Measurements from ENCODE around the gene LSM5. TPM values are rescaled to one million over a fixed set of nuclear protein-coding genes. Genes with fewer than 3 reads are reported as not detected.

Gene LSM5
- total RNA-seq (10 to 100 TPM; 19.6 to 44.3 (median 35.6) TPM), polyA plus RNA-seq (100 to 1,000 TPM in 1 of 3 donors, 10 to 100 TPM in 2; 54.3 to 108 (median 70.5) TPM)
- long read RNA-seq, donor 1, transcript LSM5-208 (5 exons, 2,258 nt) = major isoform, 13 of 16 reads
- long read RNA-seq, donor 1, partial matches to known transcripts = 0 of 16 reads
- long read RNA-seq, donor 1, other reads (novel, unspliced or antisense) = 3 of 16 reads
- long read RNA-seq, donor 2, transcript LSM5-208 (5 exons, 2,258 nt) = major isoform, 27 of 31 reads
- long read RNA-seq, donor 2, partial matches to known transcripts = 0 of 31 reads
- long read RNA-seq, donor 2, other reads (novel, unspliced or antisense) = 2 of 31 reads

- H3K9me3 ChIP-seq = no peaks in the 10 kb centered on the region
- WGBS, 3 donors = 0% methylated on average over 36 to 38 of the region's 38 CpGs
- no peaks in the 10 kb centered on the region for H3K27me3 ChIP-seq (ENCODE audit: insufficient read depth in 3 of 3, low read length in 2 of 3)
- H3K36me3 ChIP-seq (ENCODE audit: insufficient read depth in 1 of 2, low read depth in 1 of 2) = peaks cover 4 to 36% of the 10 kb centered on the region in 2 donors
- DNase-seq = peak; percentile 93 to 96
- peaks cover 11% of the 10 kb centered on the region for H3K4me1 ChIP-seq
- ATAC-seq = peak; percentile 87 to 93 (median 89)
- intact Hi-C loops (cut with DNase I) = loop anchor here in 1 of 2 donors (5.0 kb wide), 3 partner anchors 42 to 467 kb away; partner anchors contain the start of gene FKBP9
- peak within 1 kb of the TSS; percentile 89 for H3K4me3 ChIP-seq
- TF ChIP-seq CTCF (IDR thresholded peaks at IDR 0.05) = no peak
- H3K27ac ChIP-seq = peak within 1 kb of the TSS; percentile 87
Measured at GRCh38 chr7:32490127-32490796, at the start of gene LSM5. TSS of gene LSM5 (minus strand) at chr7:32490380. CDS start at chr7:32490365, 15 bp downstream.

GRCh38 chr7:32539366-32539765 lies 49.2 kb upstream of the LSM5 start:
- H3K9me3 ChIP-seq = no peaks in the 10 kb centered on the region
- 93 to 95% (median 93%) methylated on average over 2 of the region's 2 CpGs for WGBS, 3 donors
- H3K4me1 ChIP-seq = peaks cover 14% of the 10 kb centered on the region
- intact Hi-C loops (cut with DNase I) = no loop called here
- peaks cover 2 to 14% of the 10 kb centered on the region in 2 donors for H3K36me3 ChIP-seq (ENCODE audit: insufficient read depth in 1 of 2, low read depth in 1 of 2)
- ATAC-seq = no peak
- no peaks in the 10 kb centered on the region for H3K27me3 ChIP-seq (ENCODE audit: insufficient read depth in 3 of 3, low read length in 2 of 3)
- no peak overlapping the region for H3K4me3 ChIP-seq
- H3K27ac ChIP-seq = no peak overlapping the region
- no peak for TF ChIP-seq CTCF (IDR thresholded peaks at IDR 0.05)
- DNase-seq = no peak

GRCh38 chr7:32537760-32538159 lies 47.6 kb upstream of the LSM5 start:
- intact Hi-C loops (cut with DNase I) = no loop called here
- peaks cover 14% of the 10 kb centered on the region for H3K4me1 ChIP-seq

GRCh38 chr7:32536585-32536984 lies 46.4 kb upstream of the LSM5 start:
- TF ChIP-seq CTCF (IDR thresholded peaks at IDR 0.05) = no peak
- peaks cover 21% of the 10 kb centered on the region for H3K4me1 ChIP-seq
- H3K9me3 ChIP-seq = no peaks in the 10 kb centered on the region
- H3K27me3 ChIP-seq (ENCODE audit: insufficient read depth in 3 of 3, low read length in 2 of 3) = no peaks in the 10 kb centered on the region
- intact Hi-C loops (cut with DNase I) = no loop called here
- no peak overlapping the region for H3K4me3 ChIP-seq
- 0 to 29% (median 26%) methylated on average over 1 of the region's 1 CpG for WGBS, 3 donors
- peak in 3 of 4 donors; percentile 41 to 45 (median 43) for ATAC-seq
- DNase-seq = no peak
- H3K36me3 ChIP-seq (ENCODE audit: insufficient read depth in 1 of 2, low read depth in 1 of 2) = peaks cover 0 to 2% of the 10 kb centered on the region in 2 donors
- no peak overlapping the region for H3K27ac ChIP-seq

More at GRCh38 chr7:32537760-32538159, 47.6 kb upstream of the LSM5 start:
- WGBS, 3 donors = 56 to 80% (median 63%) methylated on average over 4 of the region's 4 CpGs
- H3K27ac ChIP-seq = no peak overlapping the region
- no peaks in the 10 kb centered on the region for H3K9me3 ChIP-seq
- H3K36me3 ChIP-seq (ENCODE audit: insufficient read depth in 1 of 2, low read depth in 1 of 2) = peaks cover 0 to 2% of the 10 kb centered on the region in 2 donors
- no peak overlapping the region for H3K4me3 ChIP-seq
- H3K27me3 ChIP-seq (ENCODE audit: insufficient read depth in 3 of 3, low read length in 2 of 3) = no peaks in the 10 kb centered on the region
- no peak for TF ChIP-seq CTCF (IDR thresholded peaks at IDR 0.05)
- DNase-seq (no peak), ATAC-seq (no peak)

Data from psoas muscle (tissue), 8 donors.